ACC112 (cell line): ENCODE data around the gene SP2.

Source experiments
- H2AFZ ChIP-seq: fragments of 200-600 bp; sonication (generic); one replicate; pipeline ENCODE4 v1.6.0; 2017; ENCODE audit warnings: antibody characterized with exemption, low read length; ENCODE audit not compliant: unreplicated experiment
- H3K27ac ChIP-seq: fragments of 200-600 bp; sonication (generic); 2 replicates; pipeline ENCODE4 v1.5.1; 2014; ENCODE audit warnings: low read depth, mild to moderate bottlenecking, antibody characterized with exemption, low read length, moderate library complexity
- H3K27me3 ChIP-seq: fragments of 200-600 bp; sonication (generic); 2 replicates; pipeline ENCODE4 v1.6.1; 2014; ENCODE audit warnings: mild to moderate bottlenecking, antibody characterized with exemption, low read length, moderate library complexity, mixed read lengths; ENCODE audit not compliant: insufficient read depth
- H3K36me3 ChIP-seq: fragments of 200-600 bp; sonication (generic); 2 replicates; pipeline ENCODE4 v1.6.1; 2016; ENCODE audit warnings: mild to moderate bottlenecking, antibody characterized with exemption, low read length, moderate library complexity, mixed read lengths; ENCODE audit not compliant: insufficient read depth
- H3K4me1 ChIP-seq: fragments of 200-600 bp; sonication (generic); one replicate; pipeline ENCODE4 v1.6.1; 2016; ENCODE audit warnings: low read length, mixed read lengths; ENCODE audit not compliant: insufficient read depth, unreplicated experiment, control insufficient read depth
- H3K4me3 ChIP-seq: fragments of 200-600 bp; sonication (generic); 2 replicates; pipeline ENCODE4 v1.5.1; 2014; ENCODE audit warnings: mild to moderate bottlenecking, low read depth, low read length
- H3K79me2 ChIP-seq: fragments of 200-600 bp; sonication (generic); one replicate; pipeline ENCODE4 v1.6.0; 2016; ENCODE audit warnings: low read length; ENCODE audit not compliant: control insufficient read depth, unreplicated experiment, insufficient read depth

Gene SP2

GRCh38 chr17:47855737-47856136 lies 40.3 kb upstream of the SP2 start:
- Histone ChIP-seq H3K79me2 (no peaks in the 10 kb centered on the region), H3K27me3 (peaks cover 62% of the 10 kb centered on the region), H3K4me3 (no peak overlapping the region), H2AFZ (no peak overlapping the region), H3K27ac (no peak overlapping the region), H3K4me1 (peaks cover 10% of the 10 kb centered on the region), H3K36me3 (no peaks in the 10 kb centered on the region)

GRCh38 chr17:47856830-47857229 lies 39.2 kb upstream of the SP2 start:
- Histone ChIP-seq H3K4me1 (peaks cover 8% of the 10 kb centered on the region), H2AFZ (no peak overlapping the region), H3K27ac (no peak overlapping the region), H3K27me3 (peaks cover 52% of the 10 kb centered on the region), H3K4me3 (no peak overlapping the region), H3K79me2 (no peaks in the 10 kb centered on the region), H3K36me3 (no peaks in the 10 kb centered on the region)

GRCh38 chr17:47857551-47858455 lies 38.2 kb upstream of the SP2 start:
- no peaks in the 10 kb centered on the region for H3K36me3 ChIP-seq
- no peaks in the 10 kb centered on the region for H3K79me2 ChIP-seq
- no peak overlapping the region for H2AFZ ChIP-seq
- no peak overlapping the region for H3K27ac ChIP-seq
- peaks cover 43% of the 10 kb centered on the region for H3K27me3 ChIP-seq
- no peak overlapping the region for H3K4me3 ChIP-seq
- H3K4me1 ChIP-seq = peaks cover 6% of the 10 kb centered on the region

DNA sequence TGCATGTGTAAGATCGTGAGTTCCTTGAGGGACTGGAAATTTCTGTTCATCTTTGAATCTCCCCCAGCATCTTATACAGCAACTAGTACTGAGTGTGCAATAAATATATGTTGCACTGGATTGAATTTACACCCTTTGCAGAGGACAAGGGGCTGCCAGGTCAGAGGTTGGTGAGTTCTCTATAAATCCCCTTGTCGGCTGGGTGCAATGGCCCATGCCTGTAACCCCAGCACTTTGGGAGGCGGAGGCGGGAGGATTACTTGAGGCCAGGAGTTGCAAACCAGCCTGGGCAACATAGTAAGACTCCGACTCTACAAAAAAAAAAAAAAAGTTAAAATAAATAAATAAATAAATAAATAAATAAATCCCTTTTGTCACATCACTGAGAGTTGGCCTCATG lies 35.6 kb upstream of the SP2 start:
- no peak overlapping the region for H2AFZ ChIP-seq
- no peak overlapping the region for H3K27ac ChIP-seq
- no peaks in the 10 kb centered on the region for H3K36me3 ChIP-seq
- H3K79me2 ChIP-seq = no peaks in the 10 kb centered on the region
- H3K4me3 ChIP-seq = no peak overlapping the region
- peaks cover 17% of the 10 kb centered on the region for H3K27me3 ChIP-seq
- peaks cover 11% of the 10 kb centered on the region for H3K4me1 ChIP-seq

DNA sequence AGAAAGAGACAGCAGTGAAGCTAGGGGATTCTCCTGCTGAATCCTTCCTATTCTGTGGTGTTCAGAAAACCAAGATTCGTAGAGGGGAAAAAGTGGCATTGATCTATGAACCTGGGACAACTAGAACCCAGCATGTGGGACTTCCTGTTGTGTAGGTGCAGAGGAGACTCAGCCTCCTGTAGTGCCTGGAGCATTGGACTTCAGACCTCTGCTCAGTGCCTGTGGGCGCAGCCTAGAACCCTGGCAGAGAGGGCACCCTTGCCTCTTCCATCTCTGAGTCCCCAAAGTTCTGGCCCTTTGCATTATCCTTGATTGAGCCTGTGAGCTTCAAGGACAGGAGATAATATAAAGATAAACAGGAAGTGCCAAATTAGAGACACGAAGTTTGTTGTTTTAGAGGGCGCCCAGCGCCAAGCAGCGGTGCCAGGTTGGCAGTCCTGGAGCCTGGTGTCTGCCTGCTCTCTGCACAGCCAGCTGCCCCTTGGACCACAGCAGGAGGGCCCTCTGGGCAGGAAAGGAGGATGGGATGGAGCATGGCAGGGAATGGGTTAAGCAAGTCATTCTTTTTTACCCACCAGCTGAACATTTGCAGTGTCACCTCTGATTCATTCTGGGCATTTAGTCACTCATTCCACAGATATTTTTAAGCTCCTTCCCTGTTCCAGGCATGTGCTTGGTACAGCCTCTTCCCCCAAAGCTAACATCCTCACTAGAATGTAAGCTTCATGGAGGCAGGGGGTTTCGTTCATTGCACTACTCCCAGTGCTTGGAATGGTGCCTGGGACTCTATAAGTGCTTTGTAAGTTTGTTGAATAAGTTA lies 33.2 kb upstream of the SP2 start:
- no peaks in the 10 kb centered on the region for H3K27me3 ChIP-seq
- peaks cover 11% of the 10 kb centered on the region for H3K4me1 ChIP-seq
- peak overlapping the region; percentile 53 for H3K27ac ChIP-seq
- H3K36me3 ChIP-seq = no peaks in the 10 kb centered on the region
- H2AFZ ChIP-seq = peak overlapping the region; percentile 77
- H3K79me2 ChIP-seq = no peaks in the 10 kb centered on the region
- H3K4me3 ChIP-seq = 0 out of 2 replicates have a peak overlapping the region, but pooled peaks have one; percentile 5

GRCh38 chr17:47864791-47865216 lies 31.2 kb upstream of the SP2 start:
- Histone ChIP-seq H3K27me3 (peaks cover 15% of the 10 kb centered on the region), H2AFZ (no peak overlapping the region), H3K4me1 (peaks cover 11% of the 10 kb centered on the region), H3K79me2 (no peaks in the 10 kb centered on the region), H3K4me3 (no peak overlapping the region), H3K36me3 (no peaks in the 10 kb centered on the region), H3K27ac (no peak overlapping the region)

GRCh38 chr17:47866941-47867340 lies 29.1 kb upstream of the SP2 start:
- H3K36me3 ChIP-seq = no peaks in the 10 kb centered on the region
- H3K27ac ChIP-seq = no peak overlapping the region
- H3K79me2 ChIP-seq = no peaks in the 10 kb centered on the region
- H3K4me1 ChIP-seq = peaks cover 11% of the 10 kb centered on the region
- no peak overlapping the region for H3K4me3 ChIP-seq
- peaks cover 35% of the 10 kb centered on the region for H3K27me3 ChIP-seq
- no peak overlapping the region for H2AFZ ChIP-seq

DNA sequence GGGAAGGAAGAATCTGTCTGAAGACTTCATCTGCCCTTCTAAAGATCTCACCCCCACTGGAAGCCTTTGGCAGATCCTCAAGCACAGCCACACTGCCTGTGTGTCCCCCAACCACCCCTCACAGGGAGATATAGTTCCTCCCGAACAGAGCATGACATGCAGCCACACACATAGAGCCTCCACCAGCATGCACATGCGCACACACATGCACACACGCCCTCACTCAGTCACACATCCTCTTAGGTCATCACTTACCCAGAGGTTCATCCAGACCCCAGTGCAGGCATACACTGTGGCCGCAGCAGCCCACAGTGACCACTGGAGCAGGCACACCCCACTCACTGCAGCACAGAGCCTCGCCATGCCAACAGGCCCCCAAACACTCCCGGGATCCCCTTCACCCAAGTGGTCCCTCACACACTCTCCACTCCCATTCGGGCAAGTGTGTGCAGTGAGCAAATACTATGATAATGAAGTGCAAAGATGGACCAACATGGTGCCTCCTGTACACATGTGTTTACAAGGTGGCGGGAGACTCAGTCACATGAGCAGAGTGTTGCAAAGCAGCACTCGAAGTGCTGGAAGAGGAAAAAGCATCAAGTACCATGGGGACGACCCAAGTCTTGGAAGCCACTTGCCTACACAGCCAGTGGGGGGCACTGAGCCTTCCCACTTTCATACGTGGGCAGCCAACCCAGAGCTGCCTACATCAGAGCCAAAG lies 28.1 kb upstream of the SP2 start:
- Histone ChIP-seq H3K4me3 (no peak overlapping the region), H3K79me2 (no peaks in the 10 kb centered on the region), H3K27me3 (peaks cover 45% of the 10 kb centered on the region), H3K36me3 (no peaks in the 10 kb centered on the region), H3K4me1 (peaks cover 4% of the 10 kb centered on the region), H3K27ac (no peak overlapping the region), H2AFZ (no peak overlapping the region)

DNA sequence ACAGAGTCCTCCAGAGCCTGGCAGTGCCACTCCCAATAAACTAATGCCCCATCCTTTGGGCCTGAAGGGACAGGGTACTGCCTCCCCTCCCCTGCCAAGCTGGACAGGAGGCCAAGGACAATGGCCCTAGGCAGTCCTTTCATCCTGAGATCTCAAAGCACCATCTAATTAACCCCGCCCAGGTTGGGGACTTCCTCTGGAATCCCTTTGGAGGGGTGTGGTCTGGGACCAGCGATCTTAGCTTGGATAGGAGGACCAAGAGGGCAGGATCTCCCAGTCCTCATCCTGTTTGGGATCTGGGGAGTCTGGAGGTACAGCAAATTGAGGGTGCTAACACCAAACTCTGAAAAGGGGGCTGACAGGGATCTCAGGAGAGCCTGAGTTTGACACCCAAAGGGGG lies 26.9 kb upstream of the SP2 start:
- no peak overlapping the region for H2AFZ ChIP-seq
- H3K27ac ChIP-seq = no peak overlapping the region
- no peaks in the 10 kb centered on the region for H3K4me1 ChIP-seq
- H3K79me2 ChIP-seq = no peaks in the 10 kb centered on the region
- H3K36me3 ChIP-seq = no peaks in the 10 kb centered on the region
- H3K27me3 ChIP-seq = peaks cover 56% of the 10 kb centered on the region
- no peak overlapping the region for H3K4me3 ChIP-seq

- no peaks in the 10 kb centered on the region for H3K4me1 ChIP-seq
- peaks cover 62% of the 10 kb centered on the region for H3K27me3 ChIP-seq
- H3K27ac ChIP-seq = no peak overlapping the region
- no peak overlapping the region for H3K4me3 ChIP-seq
- no peak overlapping the region for H2AFZ ChIP-seq
- no peaks in the 10 kb centered on the region for H3K36me3 ChIP-seq
- H3K79me2 ChIP-seq = no peaks in the 10 kb centered on the region
These were observed 26.0 kb upstream of the SP2 start for GRCh38 chr17:47870056-47870455.
